Tibial artery (tissue), 4 donors: Measurements from ENCODE around the gene CHEK1.

ENCODE experiments used
- DNase-seq, 2 donors: peaks; one replicate each; pipeline ENCODE4 v3.0.0-alpha.2; 2019
- H3K27ac ChIP-seq, 2 donors: fragments of 200-600 bp; sonication (generic) in 1 of 2; 1 replicate in 1 of 2; 2 replicates in 1 of 2; pipeline ENCODE4 v1.5.1; 2018 to 2019; ENCODE audit warnings: mild to moderate bottlenecking in 1 of 2
- H3K27me3 ChIP-seq, 2 donors: fragments of 200-600 bp; sonication (generic) in 1 of 2; one replicate each; pipeline versions ENCODE4 v1.5.1 to v1.6.0; 2016 to 2019
- H3K36me3 ChIP-seq, 3 donors: fragments of 200-600 bp; sonication (generic) in 2 of 3; one replicate each; pipeline ENCODE4 v1.5.1; 2016 to 2019; ENCODE audit warnings: mild to moderate bottlenecking in 2 of 3
- H3K4me1 ChIP-seq, 4 donors: fragments of 200-600 bp; sonication (generic) in 2 of 4; 1 replicate in 3 of 4; 2 replicates in 1 of 4; pipeline ENCODE4 v1.5.1; 2016 to 2019
- H3K4me3 ChIP-seq, 2 donors: fragments of 200-600 bp; sonication (generic) in 1 of 2; 1 replicate in 1 of 2; 2 replicates in 1 of 2; pipeline ENCODE4 v1.5.1; 2018 to 2019; ENCODE audit warnings: mild to moderate bottlenecking in 2 of 2
- H3K9me3 ChIP-seq, 3 donors: fragments of 200-600 bp; sonication (generic) in 1 of 3; one replicate each; pipeline ENCODE4 v1.5.1; 2016 to 2019
- intact Hi-C: fragments of 100-400 bp; cut with DNase I; formaldehyde crosslinking; loops from one replicate; pipeline ENCODE4 v1.15.0; 2023; ENCODE audit warnings: low total_unique reads
- TF ChIP-seq, protein P1 (sequence below), 2 experiments: fragments of 200-600 bp in 1 of 2; fragments of 450-650 bp in 1 of 2; IDR thresholded peaks; one replicate each; pipeline ENCODE4 v1.5.1; 2017 to 2019; ENCODE audit warnings: antibody characterized with exemption in 2 of 2, mild to moderate bottlenecking in 1 of 2, moderate library complexity in 1 of 2

CHEK1 gene

GRCh38 chr11:125680747-125681146 is 55.8 kb downstream of the CHEK1 start, which contains the start of gene ACRV1:
ACRV1 (minus strand) TSS chr11:125680847; CDS start chr11:125680780, 67 bp downstream.
- intact Hi-C loops, result no loop called here
- H3K27me3 ChIP-seq, result no peaks in the 10 kb centered on the region
- TF ChIP-seq, protein P1, sequence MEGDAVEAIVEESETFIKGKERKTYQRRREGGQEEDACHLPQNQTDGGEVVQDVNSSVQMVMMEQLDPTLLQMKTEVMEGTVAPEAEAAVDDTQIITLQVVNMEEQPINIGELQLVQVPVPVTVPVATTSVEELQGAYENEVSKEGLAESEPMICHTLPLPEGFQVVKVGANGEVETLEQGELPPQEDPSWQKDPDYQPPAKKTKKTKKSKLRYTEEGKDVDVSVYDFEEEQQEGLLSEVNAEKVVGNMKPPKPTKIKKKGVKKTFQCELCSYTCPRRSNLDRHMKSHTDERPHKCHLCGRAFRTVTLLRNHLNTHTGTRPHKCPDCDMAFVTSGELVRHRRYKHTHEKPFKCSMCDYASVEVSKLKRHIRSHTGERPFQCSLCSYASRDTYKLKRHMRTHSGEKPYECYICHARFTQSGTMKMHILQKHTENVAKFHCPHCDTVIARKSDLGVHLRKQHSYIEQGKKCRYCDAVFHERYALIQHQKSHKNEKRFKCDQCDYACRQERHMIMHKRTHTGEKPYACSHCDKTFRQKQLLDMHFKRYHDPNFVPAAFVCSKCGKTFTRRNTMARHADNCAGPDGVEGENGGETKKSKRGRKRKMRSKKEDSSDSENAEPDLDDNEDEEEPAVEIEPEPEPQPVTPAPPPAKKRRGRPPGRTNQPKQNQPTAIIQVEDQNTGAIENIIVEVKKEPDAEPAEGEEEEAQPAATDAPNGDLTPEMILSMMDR (IDR thresholded peaks at IDR 0.05), result no peak
- H3K27ac ChIP-seq, result no peak within 1 kb of the TSS
- H3K9me3 ChIP-seq, result no peaks in the 10 kb centered on the region
- H3K4me3 ChIP-seq, result no peak within 1 kb of the TSS
- H3K4me1 ChIP-seq, result no peaks in the 10 kb centered on the region
- peaks cover 0 to 11% (median 6%) of the 10 kb centered on the region in 3 donors for H3K36me3 ChIP-seq
- no peak for DNase-seq

DNA sequence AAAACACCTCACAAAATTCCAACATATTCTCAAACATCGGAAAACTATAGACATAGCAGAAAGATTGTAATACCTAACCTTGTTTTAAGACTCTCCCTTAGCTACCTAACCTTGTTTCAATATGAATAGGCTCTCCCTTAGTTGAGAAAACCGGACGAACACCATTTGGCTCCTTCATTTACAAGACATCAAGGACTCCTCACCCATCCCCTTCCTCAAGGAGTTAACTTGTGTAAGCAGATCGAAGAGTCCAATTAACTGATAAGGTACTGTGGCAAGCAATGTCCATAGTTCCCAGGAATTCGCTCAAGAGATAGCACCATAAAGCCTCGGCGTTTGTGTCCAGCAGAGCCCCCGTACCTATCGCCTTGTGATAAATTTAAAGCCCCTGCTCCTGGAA is 60.3 kb downstream of the CHEK1 start:
- DNase-seq, result no peak
- Histone ChIP-seq H3K9me3 (no peaks in the 10 kb centered on the region), H3K36me3 (no peaks in the 10 kb centered on the region), H3K27ac (no peak overlapping the region), H3K4me3 (no peak overlapping the region), H3K27me3 (no peaks in the 10 kb centered on the region), H3K4me1 (no peaks in the 10 kb centered on the region)
- intact Hi-C loops, result no loop called here
- TF ChIP-seq, protein P1 (IDR thresholded peaks at IDR 0.05), result no peak

- Histone ChIP-seq H3K4me1 (no peaks in the 10 kb centered on the region), H3K27me3 (no peaks in the 10 kb centered on the region), H3K4me3 (no peak overlapping the region), H3K27ac (no peak overlapping the region), H3K36me3 (no peaks in the 10 kb centered on the region), H3K9me3 (no peaks in the 10 kb centered on the region)
- intact Hi-C loops, result no loop called here
- no peak for DNase-seq
- TF ChIP-seq, protein P1 (IDR thresholded peaks at IDR 0.05), result no peak
Measured at GRCh38 chr11:125688066-125688465, 63.1 kb downstream of the CHEK1 start.

DNA sequence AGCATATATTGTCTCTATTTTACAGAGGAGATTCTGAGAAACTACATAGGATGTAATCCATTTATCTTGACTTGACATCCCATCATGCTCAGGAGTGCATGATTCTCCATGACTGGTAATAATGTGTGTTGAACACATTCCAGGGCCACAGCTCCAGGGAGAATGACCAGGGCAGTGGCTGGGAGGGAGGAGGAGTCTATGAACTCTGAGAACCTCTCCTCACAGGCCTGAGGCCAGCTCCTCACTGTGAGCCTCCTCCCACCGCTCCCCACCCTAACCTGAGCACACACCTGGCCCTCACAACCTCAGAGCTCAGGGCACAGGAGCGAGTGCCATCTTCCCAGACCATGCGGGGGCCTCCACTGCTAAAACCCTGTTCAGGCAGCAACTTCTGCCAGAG is 63.7 kb downstream of the CHEK1 start:
- DNase-seq, result no peak
- Histone ChIP-seq H3K36me3 (no peaks in the 10 kb centered on the region), H3K27me3 (no peaks in the 10 kb centered on the region), H3K9me3 (no peaks in the 10 kb centered on the region), H3K4me3 (no peak overlapping the region), H3K27ac (no peak overlapping the region), H3K4me1 (no peaks in the 10 kb centered on the region)
- intact Hi-C loops, result no loop called here
- TF ChIP-seq, protein P1 (IDR thresholded peaks at IDR 0.05), result no peak

- intact Hi-C loops, result no loop called here
- no peaks in the 10 kb centered on the region for H3K27me3 ChIP-seq
- no peaks in the 10 kb centered on the region for H3K4me1 ChIP-seq
- H3K4me3 ChIP-seq, result no peak overlapping the region
- DNase-seq, result no peak
- H3K9me3 ChIP-seq, result no peaks in the 10 kb centered on the region
- no peaks in the 10 kb centered on the region for H3K36me3 ChIP-seq
- TF ChIP-seq, protein P1 (IDR thresholded peaks at IDR 0.05), result no peak
- H3K27ac ChIP-seq, result no peak overlapping the region
Measured at GRCh38 chr11:125689274-125689859, 64.4 kb downstream of the CHEK1 start.

DNA sequence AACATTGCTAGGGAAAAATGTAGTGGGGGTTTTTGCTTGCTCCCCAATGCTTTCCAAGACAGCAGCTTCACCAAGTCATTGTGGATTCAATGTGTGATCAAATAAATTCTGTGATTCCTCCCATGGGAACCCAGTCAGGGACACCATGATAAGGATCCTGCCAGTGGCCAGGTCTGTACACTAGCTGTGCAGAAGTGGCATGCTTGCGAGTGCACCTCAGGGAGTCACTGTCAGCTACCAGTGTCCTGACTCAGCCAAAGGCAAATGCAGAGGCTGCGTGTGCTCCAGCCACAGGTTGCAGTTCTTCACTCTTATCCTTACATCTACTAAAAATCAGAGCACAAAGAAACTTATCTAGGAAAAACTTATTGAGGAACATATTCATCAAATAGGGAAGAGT is 65.0 kb downstream of the CHEK1 start:
- TF ChIP-seq, protein P1 (IDR thresholded peaks at IDR 0.05), result no peak
- Histone ChIP-seq H3K4me1 (no peaks in the 10 kb centered on the region), H3K27me3 (no peaks in the 10 kb centered on the region), H3K27ac (no peak overlapping the region), H3K9me3 (no peaks in the 10 kb centered on the region), H3K36me3 (no peaks in the 10 kb centered on the region), H3K4me3 (no peak overlapping the region)
- intact Hi-C loops, result no loop called here
- DNase-seq, result no peak
